ENCODE results near the gene FSTL4. TPM values are rescaled to one million over a fixed set of nuclear protein-coding genes. Genes with fewer than 3 reads are reported as not detected.

FSTL4 gene
- polyA plus RNA-seq, 1 of the 3 experiments (the other 2 are of a cell fraction): not detected

DNA sequence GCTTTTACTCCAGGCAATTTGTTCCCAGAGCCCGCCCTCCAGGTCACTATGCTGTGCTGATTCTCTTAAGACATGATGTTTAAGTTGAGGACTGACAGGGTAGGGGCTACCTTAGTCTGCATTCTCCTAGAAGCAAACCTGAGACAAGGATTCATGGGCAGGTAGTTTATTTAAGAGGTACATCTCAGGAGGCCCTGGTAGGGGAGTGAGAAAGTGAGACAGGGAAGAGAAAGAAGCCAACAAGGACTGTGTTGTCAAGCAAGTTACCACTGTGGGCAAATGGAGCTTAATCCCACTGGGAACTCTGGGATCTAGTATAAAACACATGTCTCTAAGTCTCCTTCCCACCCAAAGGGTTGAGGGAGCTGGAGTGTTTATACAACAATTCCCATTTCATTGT lies 43.6 kb upstream of the FSTL4 start (continued):
- no peak for TF ChIP-seq ZBTB33 (IDR thresholded peaks at IDR 0.05; ENCODE audit: borderline replicate concordance, low read depth)
- TF ChIP-seq CTCF (IDR thresholded peaks at IDR 0.05): no peak

DNA sequence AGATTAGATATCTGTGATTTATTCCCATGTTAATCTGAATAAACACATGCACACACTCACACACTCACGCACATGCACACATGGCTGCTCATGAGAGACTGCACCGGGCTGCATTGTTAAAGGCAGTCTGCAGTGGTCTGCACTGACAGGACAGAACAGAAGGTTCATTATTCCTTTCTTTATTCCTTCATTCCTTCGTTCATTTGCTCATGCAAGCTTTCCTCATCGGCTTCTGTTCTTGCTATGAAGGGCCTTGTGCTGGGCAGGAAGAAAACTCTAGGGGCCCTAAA lies 41.4 kb upstream of the FSTL4 start:
- Histone ChIP-seq H3F3A (replicated peaks; ENCODE audit: insufficient read depth) (no peaks in the 10 kb centered on the region), H3K9me2 (no peaks in the 10 kb centered on the region), H3K4me1 (ENCODE audit: control insufficient read depth in 1 of 2, insufficient read depth in 2 of 2, low read depth in 1 of 2, low read length in 1 of 2) (no peaks in the 10 kb centered on the region), H4K20me1 (ENCODE audit: insufficient read depth) (no peaks in the 10 kb centered on the region), H3K27ac (ENCODE audit: low read depth in 2 of 2, low read length in 1 of 2) (no peak overlapping the region), H3K9ac (no peak overlapping the region), H3K4me3 (ENCODE audit: low read depth in 2 of 2, low read length in 1 of 2) (no peak overlapping the region), H3K79me2 (ENCODE audit: insufficient read depth) (no peaks in the 10 kb centered on the region), H3K36me3 (replicated peaks in 1 of 2; ENCODE audit: control insufficient read depth in 1 of 2, insufficient read depth in 2 of 2, low read length in 1 of 2) (no peaks in the 10 kb centered on the region), H3K4me2 (no peak overlapping the region), H3K27me3 (ENCODE audit: insufficient read depth) (no peaks in the 10 kb centered on the region), H2AFZ (ENCODE audit: low read depth) (no peak overlapping the region), H3K9me3 (no peaks in the 10 kb centered on the region)
- 42% methylated on average over 4 of the region's 4 CpGs for WGBS (ENCODE audit: low lambda C conversion rate)
- DNase-seq: no peak
- TF ChIP-seq CHD2 (IDR thresholded peaks at IDR 0.05; ENCODE audit: low read length, partially characterized antibody): no peak
- TF ChIP-seq FOSL2 (IDR thresholded peaks at IDR 0.05; ENCODE audit: borderline replicate concordance, low read depth): no peak
- no peak for TF ChIP-seq NRF1 (IDR thresholded peaks at IDR 0.05; ENCODE audit: low read depth, low read length)
- TF ChIP-seq RAD21 (IDR thresholded peaks at IDR 0.05; ENCODE audit: low read length): no peak
- no peak for TF ChIP-seq TCF12 (IDR thresholded peaks at IDR 0.05)
- no peak for TF ChIP-seq EZH2phosphoT487 (IDR thresholded peaks at IDR 0.05; ENCODE audit: borderline replicate concordance, low read depth)
- no peak for TF ChIP-seq SMC3 (IDR thresholded peaks at IDR 0.05; ENCODE audit: low read depth, low read length)
- no peak for TF ChIP-seq ELF1 (IDR thresholded peaks at IDR 0.05)
- no peak for TF ChIP-seq JUND (IDR thresholded peaks at IDR 0.05)
- TF ChIP-seq POLR2AphosphoS5 (IDR thresholded peaks at IDR 0.05; ENCODE audit: low read depth, low read length): no peak
- TF ChIP-seq NFIC (IDR thresholded peaks at IDR 0.05; ENCODE audit: borderline replicate concordance): no peak
- TF ChIP-seq SIN3A (IDR thresholded peaks at IDR 0.05; ENCODE audit: borderline replicate concordance, low read depth, low read length): no peak
- TF ChIP-seq TAF1 (IDR thresholded peaks at IDR 0.05; ENCODE audit: borderline replicate concordance, low read depth, low read length): no peak
- TF ChIP-seq USF2 (IDR thresholded peaks at IDR 0.05; ENCODE audit: borderline replicate concordance, low read depth, low read length): no peak
- no peak for TF ChIP-seq RXRA (IDR thresholded peaks at IDR 0.05; ENCODE audit: borderline replicate concordance, low read depth)
- TF ChIP-seq, protein P1, sequence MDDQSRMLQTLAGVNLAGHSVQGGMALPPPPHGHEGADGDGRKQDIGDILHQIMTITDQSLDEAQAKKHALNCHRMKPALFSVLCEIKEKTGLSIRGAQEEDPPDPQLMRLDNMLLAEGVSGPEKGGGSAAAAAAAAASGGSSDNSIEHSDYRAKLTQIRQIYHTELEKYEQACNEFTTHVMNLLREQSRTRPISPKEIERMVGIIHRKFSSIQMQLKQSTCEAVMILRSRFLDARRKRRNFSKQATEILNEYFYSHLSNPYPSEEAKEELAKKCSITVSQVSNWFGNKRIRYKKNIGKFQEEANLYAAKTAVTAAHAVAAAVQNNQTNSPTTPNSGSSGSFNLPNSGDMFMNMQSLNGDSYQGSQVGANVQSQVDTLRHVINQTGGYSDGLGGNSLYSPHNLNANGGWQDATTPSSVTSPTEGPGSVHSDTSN (IDR thresholded peaks at IDR 0.05): no peak
- TF ChIP-seq TEAD4 (IDR thresholded peaks at IDR 0.05; ENCODE audit: borderline replicate concordance, insufficient read depth): no peak
- no peak for TF ChIP-seq CTCF (IDR thresholded peaks at IDR 0.05)
- TF ChIP-seq MEF2A (IDR thresholded peaks at IDR 0.05; ENCODE audit: borderline replicate concordance, low read depth): no peak
- TF ChIP-seq GABPA (IDR thresholded peaks at IDR 0.05; ENCODE audit: low read depth): no peak
- POLR2A ChIA-PET: no interaction called here
- CTCF ChIA-PET: no interaction called here

All from SK-N-SH (cell line).